COR-L47 (cell line): ENCODE results near the gene TCERG1L.

ENCODE experiments used
- DNase-seq: peaks from one replicate; lab custom pipeline; 2025; lab: John Stamatoyannopoulos, UW

The TCERG1L gene

GRCh38 chr10:131227163-131227740 lies 84.3 kb downstream of the TCERG1L start:
- no peak for DNase-seq

- peak; percentile 64 for DNase-seq
Observed at GRCh38 chr10:131226446-131227162, 84.9 kb downstream of the TCERG1L start.

DNA sequence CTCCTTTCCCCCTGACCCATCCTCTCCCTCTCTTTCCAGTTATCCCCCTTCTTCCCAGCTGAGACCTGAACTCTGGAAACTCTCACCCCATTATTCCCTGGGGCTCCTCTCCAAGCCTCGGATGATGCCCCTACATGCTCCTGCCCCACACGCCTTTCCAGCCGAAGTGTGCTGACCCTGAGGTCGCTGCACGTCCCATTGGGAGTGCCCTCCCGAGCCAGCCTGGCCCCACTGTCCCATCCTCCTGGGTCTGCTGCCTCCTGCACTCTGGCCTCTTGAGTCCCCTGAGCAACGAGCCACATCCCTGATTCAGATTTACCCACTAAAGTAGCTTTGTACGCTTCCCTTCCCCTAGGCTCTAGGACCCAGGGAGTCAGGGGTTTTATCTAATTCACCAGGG lies 87.4 kb downstream of the TCERG1L start:
- DNase-seq, result no peak

GRCh38 chr10:131223422-131223821 lies 88.1 kb downstream of the TCERG1L start:
- DNase-seq, result no peak

GRCh38 chr10:131222986-131223385 lies 88.5 kb downstream of the TCERG1L start:
- DNase-seq, result no peak

GRCh38 chr10:131221632-131222277 lies 89.8 kb downstream of the TCERG1L start:
- DNase-seq, result no peak

DNA sequence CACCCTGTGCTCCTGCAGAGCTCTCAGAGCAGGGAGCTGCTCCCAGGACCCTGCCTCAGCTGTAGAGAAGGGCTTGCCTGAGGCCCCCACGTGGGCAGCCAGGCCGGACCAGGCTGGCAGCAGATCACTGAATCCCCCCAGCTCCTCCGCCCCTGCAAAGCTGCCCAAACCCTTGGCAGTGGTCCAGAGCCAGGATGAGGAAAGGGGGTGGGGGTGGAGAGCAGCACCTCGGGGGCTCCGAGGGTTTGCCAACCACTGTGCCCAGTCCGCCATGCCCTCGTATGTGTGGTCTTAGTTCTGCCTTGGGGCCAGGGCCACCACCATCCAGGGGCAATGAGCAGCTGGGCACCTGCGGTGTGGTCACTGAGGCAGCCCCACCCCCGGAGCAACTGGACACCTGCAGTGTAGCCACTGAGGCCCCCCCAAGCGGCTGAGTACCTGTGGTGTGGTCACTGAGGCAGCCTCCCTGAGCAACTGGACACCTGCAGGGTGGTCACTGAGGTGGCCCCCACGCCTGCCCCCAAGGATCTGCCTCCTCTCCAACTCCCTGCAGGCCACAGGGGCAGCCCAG lies 90.8 kb downstream of the TCERG1L start:
- DNase-seq, result no peak

DNA sequence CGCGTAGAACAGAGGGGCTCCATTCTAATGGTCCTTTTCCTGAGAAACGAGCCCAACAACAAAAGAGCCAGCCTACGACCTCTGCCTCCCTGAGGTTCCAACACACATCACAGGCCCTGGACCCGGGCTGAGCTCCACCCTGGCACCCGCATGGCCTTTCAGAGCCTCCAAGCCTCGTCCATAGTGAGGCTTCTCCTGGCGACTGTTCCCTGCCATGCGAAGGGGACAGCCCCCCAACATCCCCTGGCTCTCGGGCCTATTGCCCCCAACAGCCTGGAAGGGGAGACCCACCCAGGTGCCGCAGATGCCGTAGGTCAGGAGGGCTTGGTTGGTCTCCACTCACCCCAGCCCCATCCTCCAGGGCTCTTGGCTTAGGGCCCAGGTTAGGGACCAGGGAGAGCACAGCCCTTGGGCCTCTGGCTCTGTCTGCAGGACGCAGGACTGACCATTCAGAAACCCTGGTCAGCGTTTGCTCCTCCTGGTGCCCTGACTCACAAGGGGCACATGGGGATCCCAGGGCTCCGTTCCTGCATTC lies 91.5 kb downstream of the TCERG1L start:
- no peak for DNase-seq

- DNase-seq, result no peak
Observed at GRCh38 chr10:131219584-131219886, 92.0 kb downstream of the TCERG1L start.

- no peak for DNase-seq
Observed at GRCh38 chr10:131218811-131219583, 92.5 kb downstream of the TCERG1L start.

DNA sequence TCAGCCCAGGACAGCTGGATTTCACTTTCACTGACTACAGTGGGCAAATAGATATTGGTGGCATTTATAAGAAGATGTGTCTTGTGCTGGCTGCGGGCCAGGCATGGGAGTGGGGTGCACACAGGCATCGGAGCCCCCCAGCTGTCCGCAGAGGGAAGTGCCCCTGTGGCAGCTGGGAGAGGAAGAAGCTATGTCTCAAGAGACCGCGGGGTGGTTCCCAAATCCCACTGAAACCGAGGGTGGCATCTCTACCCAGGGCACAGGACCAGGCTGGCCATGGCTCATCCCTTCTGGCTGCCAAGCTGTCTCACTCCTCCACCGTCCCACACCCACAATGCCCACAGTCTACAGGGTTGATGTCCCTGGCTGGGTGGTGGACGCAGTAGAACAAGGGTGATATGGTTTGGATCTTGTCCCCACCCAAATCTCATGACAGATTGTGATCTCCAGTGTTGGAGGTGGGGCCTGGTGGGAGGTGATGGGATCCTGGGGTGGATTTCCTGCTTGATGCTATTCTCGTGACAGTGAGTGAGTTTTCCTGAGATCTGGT lies 94.8 kb downstream of the TCERG1L start:
- DNase-seq, result no peak

- no peak for DNase-seq
Observed at GRCh38 chr10:131215776-131216175, 95.7 kb downstream of the TCERG1L start.

- no peak for DNase-seq
Observed at GRCh38 chr10:131214521-131215244, 96.8 kb downstream of the TCERG1L start.

GRCh38 chr10:131213741-131214505 lies 97.6 kb downstream of the TCERG1L start:
- no peak for DNase-seq

DNA sequence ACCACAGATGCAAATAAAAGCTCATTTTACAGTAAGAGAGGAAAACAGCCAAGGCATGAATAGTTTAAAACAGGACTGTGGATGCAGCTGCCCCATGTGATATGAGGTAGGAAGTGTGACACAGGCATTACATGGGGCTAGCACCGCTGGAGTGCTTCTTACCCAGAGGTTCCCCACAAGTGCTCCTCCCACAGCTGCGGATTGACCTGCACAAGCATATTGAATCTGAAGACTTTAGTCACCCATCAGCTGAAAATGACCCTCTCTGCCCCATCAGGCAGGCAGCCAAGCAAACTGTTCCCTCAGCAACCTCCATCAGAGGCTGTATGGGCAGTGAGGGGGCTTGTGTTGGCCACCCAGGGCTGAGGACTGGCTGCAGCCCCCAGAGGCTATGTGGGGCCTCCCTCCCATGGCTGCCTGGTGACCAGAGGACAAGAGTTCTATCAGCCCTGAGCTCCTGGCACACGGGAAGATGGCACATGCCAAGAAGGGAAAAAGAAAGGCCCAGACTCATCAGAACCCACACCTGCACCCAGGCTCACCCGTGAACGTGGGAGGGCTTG lies 98.7 kb downstream of the TCERG1L start:
- DNase-seq, result no peak

GRCh38 chr10:131211965-131212619 lies 99.4 kb downstream of the TCERG1L start:
- no peak for DNase-seq

DNA sequence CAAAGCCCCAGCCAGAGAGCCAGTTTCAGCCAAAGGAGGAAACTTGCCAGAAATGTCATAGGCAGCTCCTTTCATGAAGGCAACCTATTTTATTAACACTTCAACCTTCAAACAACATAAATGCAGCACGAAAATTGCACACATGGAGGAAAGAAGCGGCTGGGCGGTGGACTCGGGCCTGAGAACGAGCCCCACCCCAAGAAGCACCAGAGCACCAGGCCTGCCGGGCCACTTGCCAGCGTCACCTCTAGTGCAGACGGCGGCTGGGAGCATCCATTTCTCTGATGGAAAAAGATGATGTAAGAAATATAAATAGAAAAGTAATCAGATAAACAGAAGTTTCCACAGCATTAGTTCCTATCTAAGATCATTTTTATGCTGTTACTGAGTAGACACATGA lies 100.0 kb downstream of the TCERG1L start:
- DNase-seq, result no peak

- no peak for DNase-seq
Observed at GRCh38 chr10:131211146-131211545, 100.4 kb downstream of the TCERG1L start.

DNA sequence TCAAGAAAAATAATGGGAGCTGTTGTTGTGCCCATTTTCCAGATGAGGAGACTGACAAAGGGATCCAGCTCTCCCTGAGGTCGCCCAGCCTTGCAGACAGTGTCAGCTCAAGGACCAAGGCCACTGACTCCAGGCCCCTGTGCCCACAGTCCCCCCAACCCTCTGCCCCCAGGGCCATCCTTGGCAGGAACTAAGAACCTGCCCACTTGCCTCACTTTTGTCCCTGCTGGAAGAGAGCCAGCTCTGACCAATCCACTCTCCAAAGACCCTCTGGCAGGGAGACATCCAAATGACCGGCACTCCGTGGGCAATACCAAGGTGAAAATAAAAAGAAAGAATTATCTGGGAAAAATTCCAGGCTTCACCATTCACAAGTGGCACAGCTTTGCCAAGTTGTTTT lies 101.3 kb downstream of the TCERG1L start:
- DNase-seq, result no peak
